Activated T-cell treated with anti-CD3 and anti-CD28 coated beads, Interleukin-2, amount 50 U/mL, for 48 hours (primary cell): ENCODE measurements around the gene PTPMT1.
"Not testable (repeated sequence)": the region's sequence is repeated elsewhere in the genome, so short reads cannot be mapped to it uniquely, and the experiment has no call there.

Experiments
- DNase-seq, 2 experiments: peaks; one replicate each; pipeline ENCODE4 v3.0.0-alpha.2; 2020

PTPMT1 gene

GRCh38 chr11:47550288-47551047 lies 14.9 kb upstream of the PTPMT1 start:
- DNase-seq: no peak

DNA sequence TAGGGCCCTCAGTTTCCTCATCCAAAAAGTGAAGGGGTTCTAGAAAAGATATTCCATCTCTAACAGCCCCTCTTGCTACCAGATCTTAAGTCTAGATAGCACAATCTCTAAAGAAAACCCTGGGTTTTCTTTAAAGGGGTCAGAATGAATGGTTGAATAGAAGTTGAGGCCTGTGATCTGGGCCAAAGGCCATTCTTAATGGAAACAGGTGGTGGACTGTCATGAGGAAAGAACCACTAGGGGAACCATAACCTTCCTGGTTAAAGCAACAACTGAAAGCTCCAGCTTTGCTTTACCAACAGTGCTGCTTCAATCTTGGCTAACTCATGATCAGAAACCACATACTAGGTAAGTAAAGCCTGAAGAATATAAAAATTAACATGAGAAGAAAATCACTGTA lies 14.3 kb upstream of the PTPMT1 start:
- no peak for DNase-seq

- no peak for DNase-seq
Measured at GRCh38 chr11:47552056-47552565, 13.3 kb upstream of the PTPMT1 start.

GRCh38 chr11:47552566-47553405 lies 12.6 kb upstream of the PTPMT1 start, which contains the start of gene CELF1:
TSS of gene CELF1 (minus strand) at chr11:47553132. CDS start at chr11:47499523, 53,609 bp downstream.
- DNase-seq: peak; percentile 94 to 96

- DNase-seq: no peak
Measured at GRCh38 chr11:47553406-47553743, 12.0 kb upstream of the PTPMT1 start.

GRCh38 chr11:47557004-47557403 lies 8.4 kb upstream of the PTPMT1 start:
- DNase-seq: not testable (repeated sequence)

GRCh38 chr11:47558695-47559094 lies 6.7 kb upstream of the PTPMT1 start:
- no peak for DNase-seq

DNA sequence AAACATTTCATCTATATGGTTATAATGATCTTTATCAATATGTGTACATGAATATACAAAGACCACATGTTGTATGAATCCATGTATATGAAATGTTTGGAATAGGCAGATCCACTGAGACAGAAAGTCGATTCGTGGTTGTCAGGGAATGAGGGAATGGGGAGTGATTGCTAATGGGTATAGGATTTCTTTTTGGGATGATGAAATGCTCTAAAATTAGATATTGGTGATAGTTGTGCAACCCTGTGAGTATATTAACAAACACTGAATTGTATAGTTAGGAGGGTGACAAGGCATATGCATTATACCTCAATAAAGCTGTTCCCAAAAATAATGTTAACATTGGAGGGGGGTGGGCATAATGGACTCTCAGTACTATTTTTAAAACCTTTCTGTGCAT lies 5.0 kb upstream of the PTPMT1 start:
- no peak for DNase-seq

GRCh38 chr11:47562393-47562792 lies 3.0 kb upstream of the PTPMT1 start:
- not testable (repeated sequence) for DNase-seq

DNA sequence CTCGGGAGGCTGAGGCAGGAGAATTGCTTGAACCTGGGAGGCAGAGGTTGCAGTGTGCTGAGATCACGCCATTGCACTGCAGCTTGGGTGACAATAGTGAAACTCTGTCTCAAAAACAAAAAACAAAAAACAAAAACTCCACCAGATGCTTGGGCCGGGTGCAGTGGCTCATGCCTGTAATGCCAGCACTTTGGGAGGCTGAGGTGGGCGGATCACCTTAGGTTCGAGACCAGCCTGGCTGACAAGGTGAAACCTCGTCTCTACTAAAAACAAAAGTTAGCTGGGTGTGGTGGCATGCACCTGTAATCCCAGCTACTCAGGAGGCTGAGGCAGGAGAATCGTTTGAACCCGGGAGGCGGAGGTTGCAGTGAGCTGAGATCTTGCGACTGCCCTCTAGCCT lies 1.0 kb upstream of the PTPMT1 start:
- DNase-seq: not testable (repeated sequence)

GRCh38 chr11:47564933-47565339 lies 463 bp upstream of the PTPMT1 start:
- DNase-seq: no peak

GRCh38 chr11:47566149-47566698 lies 825 bp downstream of the PTPMT1 start:
- DNase-seq: no peak

DNA sequence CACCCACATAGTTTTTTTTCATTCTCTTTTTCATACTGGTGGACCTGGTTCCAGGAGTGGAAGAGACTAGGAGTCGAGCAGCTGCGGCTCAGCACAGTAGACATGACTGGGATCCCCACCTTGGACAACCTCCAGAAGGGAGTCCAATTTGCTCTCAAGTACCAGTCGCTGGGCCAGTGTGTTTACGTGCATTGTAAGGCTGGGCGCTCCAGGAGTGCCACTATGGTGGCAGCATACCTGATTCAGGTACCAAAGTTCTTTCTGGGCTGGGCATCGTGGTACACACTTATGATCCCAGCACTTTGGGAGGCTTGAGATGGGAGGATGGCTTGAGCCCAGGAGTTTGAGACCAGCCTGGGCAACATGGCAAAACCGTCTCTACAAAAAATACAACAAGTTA lies 4.2 kb downstream of the PTPMT1 start:
- no peak for DNase-seq

DNA sequence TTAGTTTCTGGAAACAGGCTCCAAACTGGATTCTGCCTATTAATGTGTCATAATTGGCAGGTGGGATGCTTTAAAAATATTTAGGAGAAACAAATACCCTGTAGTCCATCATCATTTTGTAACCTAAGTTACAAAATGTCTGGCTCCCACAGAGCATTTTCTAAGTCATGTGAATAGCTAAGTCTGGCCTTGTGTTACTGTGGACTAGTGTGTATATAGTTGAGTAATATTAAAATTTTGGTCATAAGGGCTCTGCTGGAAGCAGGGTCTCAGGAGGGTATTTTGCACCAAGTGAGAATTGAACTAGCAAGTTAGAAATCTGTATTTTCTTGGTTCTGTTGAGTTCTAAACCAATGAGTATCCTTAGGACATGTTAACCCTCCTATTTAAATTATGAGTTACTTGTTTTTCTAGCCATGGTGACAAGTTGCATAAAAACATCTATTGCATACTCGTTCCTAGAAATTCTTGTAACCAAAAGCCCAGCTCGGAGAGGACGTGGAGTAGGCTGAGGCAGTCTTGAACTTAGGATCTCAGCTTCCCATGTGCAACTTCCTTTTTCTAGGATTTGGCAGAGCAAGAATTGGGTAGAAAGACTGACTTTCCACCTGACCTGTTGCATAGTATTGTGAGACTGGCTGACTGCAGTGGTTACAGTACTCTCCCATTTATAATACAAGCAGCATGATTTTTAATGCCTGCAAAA lies 5.4 kb downstream of the PTPMT1 start:
- no peak for DNase-seq

DNA sequence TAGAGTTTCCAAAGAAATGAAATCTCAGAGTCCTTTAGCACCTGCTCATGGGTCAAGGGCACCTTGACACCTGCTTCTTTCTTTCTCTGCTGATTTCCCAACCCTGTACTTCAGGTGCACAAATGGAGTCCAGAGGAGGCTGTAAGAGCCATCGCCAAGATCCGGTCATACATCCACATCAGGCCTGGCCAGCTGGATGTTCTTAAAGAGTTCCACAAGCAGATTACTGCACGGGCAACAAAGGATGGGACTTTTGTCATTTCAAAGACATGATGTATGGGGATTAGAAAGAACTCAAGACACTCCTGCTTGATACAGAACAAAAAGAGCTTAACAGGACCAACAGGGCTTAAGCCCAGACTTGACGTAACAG lies 5.9 kb downstream of the PTPMT1 start:
- no peak for DNase-seq

- DNase-seq: no peak
Measured at GRCh38 chr11:47571895-47572294, 6.5 kb downstream of the PTPMT1 start.

- no peak for DNase-seq
Measured at GRCh38 chr11:47572715-47573255, 7.4 kb downstream of the PTPMT1 start.

- DNase-seq: no peak
Measured at GRCh38 chr11:47573321-47573720, 7.9 kb downstream of the PTPMT1 start.

GRCh38 chr11:47577460-47578041 lies 12.2 kb downstream of the PTPMT1 start:
- DNase-seq: no peak

DNA sequence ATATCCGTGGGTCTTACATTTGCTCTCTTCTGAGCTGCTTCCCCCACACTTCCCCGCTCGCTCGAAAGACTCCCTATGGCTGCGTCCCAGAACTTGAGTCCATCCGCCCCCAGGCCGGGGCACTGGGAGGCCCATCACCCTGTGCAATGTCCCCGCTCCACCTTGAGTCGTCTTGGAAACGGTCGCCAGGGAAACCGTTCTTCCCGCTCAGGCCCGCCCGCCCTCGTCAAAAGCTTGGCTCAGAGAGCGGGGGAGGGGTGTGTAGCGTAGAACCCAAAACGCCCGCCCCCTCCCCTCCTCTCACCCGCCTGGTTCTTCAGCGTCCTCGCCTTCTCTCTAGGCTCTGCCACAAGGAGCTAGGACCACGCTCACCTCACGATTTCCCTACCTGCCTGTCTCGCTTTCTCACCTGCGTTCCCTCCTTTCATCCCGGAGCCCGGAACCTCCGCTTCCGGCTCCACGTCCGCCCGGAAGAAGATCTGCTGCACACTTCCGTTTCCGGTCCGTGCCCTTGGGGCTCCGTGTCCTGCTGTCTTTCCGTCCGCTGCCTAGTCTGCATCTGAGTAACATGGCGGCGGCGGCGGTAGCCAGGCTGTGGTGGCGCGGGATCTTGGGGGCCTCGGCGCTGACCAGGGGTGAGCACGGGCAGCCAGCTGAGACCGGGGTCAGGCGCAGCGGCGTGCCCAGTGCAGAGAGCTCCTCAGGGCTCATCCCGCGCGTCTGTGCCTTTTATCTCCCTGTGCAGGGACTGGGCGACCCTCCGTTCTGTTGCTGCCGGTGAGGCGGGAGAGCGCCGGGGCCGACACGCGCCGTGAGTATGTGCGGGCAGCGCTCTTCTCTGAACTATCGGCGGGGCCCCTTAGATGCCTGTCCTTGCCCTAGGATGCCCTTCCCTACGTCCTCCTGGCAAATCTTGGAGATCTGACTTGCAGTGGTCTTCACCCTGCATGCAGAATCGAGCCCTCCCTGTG lies 13.4 kb downstream of the PTPMT1 start, which contains the start of the genes KBTBD4 and NDUFS3:
TSS of gene KBTBD4 (minus strand) at position 447 of the 971 bp plus-strand sequence. CDS start at position 428, 19 bp downstream.
TSS of gene NDUFS3 (plus strand) at position 551 of the 971 bp plus-strand sequence. CDS start at position 569, 18 bp downstream.
- DNase-seq: peak; percentile 95 to 98

GRCh38 chr11:47583844-47584243 lies 18.4 kb downstream of the PTPMT1 start:
- no peak for DNase-seq
